Measurements from ENCODE around the gene UPK2. TPM values are rescaled to one million over a fixed set of nuclear protein-coding genes. Genes with fewer than 3 reads are reported as not detected.

Gene UPK2
- polyA plus RNA-seq, 3 donors, result not detected

DNA sequence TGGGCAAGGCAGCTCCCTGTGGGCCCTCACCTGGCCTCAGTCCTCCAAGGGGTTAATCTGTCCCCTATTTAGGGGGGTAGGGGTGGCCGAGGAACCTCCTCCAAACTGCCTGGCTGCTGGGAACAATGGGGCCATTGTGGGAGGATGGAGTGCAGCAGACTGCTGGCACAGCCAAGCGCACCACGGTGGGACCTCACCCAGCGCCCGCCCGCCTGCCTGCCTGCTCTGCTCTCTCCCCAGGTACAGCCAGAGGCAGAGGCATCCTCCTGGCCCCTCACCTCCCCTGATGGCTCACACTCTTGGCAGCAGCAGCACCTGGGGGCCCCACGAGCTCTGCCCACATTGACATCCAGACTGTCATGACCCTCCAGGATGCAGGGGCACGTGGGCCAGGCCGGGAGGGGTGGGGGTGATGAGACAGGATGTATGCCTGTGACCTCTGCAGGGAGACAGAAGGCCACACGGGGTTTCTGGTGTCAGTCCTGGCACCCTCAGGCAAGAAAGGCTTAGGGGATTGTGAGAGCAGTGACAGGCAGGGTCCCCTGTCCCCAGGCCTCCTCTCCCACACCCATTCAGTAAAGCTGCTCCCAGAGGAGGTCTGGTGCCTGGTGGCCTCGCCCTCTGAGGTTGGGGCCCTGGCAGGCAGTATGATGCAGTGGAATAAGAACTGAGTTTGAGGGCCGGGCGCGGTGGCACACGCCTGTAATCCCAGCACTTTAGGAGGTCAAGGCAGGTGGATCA is 41.8 kb upstream of the UPK2 start:
- Histone ChIP-seq H3K27ac (ENCODE audit: low read depth in 1 of 2, low read length in 2 of 2) (peak overlapping the region; percentile 79 to 80), H3K27me3 (ENCODE audit: control insufficient read depth in 2 of 2, insufficient read depth in 2 of 2, low read length in 2 of 2) (no peaks in the 10 kb centered on the region), H3K79me2 (ENCODE audit: insufficient read depth, low read length) (peaks cover 60% of the 10 kb centered on the region), H4K20me1 (ENCODE audit: insufficient read depth, low read length) (peaks cover 79% of the 10 kb centered on the region), H3K4me2 (replicated peaks; ENCODE audit: extremely low read depth, low read length, poor library complexity, severe bottlenecking) (no peak overlapping the region), H3K9ac (ENCODE audit: insufficient read depth, low read length, poor library complexity, severe bottlenecking) (no peak overlapping the region), H3K4me3 (replicated peaks in 1 of 3; ENCODE audit: low read depth in 2 of 3, low read length in 3 of 3) (peak overlapping the region in 1 of 3 experiments; percentile 12), H2AFZ (ENCODE audit: insufficient read depth, low read depth, low read length, poor library complexity, severe bottlenecking) (no peak overlapping the region), H3K4me1 (ENCODE audit: control insufficient read depth in 1 of 2, insufficient read depth in 2 of 2, low read length in 2 of 2) (peaks cover 88 to 94% of the 10 kb centered on the region in 2 donors), H3K36me3 (replicated peaks in 1 of 2; ENCODE audit: control insufficient read depth in 1 of 2, insufficient read depth in 2 of 2, low read length in 2 of 2) (no peaks in the 10 kb centered on the region), H3K9me3 (replicated peaks in 1 of 2; ENCODE audit: control insufficient read depth in 1 of 2, insufficient read depth in 1 of 2, low read length in 2 of 2) (no peaks in the 10 kb centered on the region)
- Mint-ChIP-seq H3K27ac (peak overlapping the region; percentile 71 to 92 (median 87)), H3K9me3 (peaks cover 0 to 2% (median 0%) of the 10 kb centered on the region in 7 donors), H3K27me3 (ENCODE audit: low read depth in 3 of 3) (peaks cover 6 to 33% (median 15%) of the 10 kb centered on the region in 3 donors), H3K4me1 (peaks cover 85% of the 10 kb centered on the region), H3K4me3 (peak overlapping the region; percentile 48 to 64), H3K36me3 (peaks cover 9 to 21% of the 10 kb centered on the region in 2 donors)
- DNase-seq, result no peak
- WGBS (ENCODE audit: insufficient coverage), result 38% methylated on average over 9 of the region's 15 CpGs
- intact Hi-C loops (cut with micrococcal nuclease), result no loop called here
- TF ChIP-seq, protein P1, sequence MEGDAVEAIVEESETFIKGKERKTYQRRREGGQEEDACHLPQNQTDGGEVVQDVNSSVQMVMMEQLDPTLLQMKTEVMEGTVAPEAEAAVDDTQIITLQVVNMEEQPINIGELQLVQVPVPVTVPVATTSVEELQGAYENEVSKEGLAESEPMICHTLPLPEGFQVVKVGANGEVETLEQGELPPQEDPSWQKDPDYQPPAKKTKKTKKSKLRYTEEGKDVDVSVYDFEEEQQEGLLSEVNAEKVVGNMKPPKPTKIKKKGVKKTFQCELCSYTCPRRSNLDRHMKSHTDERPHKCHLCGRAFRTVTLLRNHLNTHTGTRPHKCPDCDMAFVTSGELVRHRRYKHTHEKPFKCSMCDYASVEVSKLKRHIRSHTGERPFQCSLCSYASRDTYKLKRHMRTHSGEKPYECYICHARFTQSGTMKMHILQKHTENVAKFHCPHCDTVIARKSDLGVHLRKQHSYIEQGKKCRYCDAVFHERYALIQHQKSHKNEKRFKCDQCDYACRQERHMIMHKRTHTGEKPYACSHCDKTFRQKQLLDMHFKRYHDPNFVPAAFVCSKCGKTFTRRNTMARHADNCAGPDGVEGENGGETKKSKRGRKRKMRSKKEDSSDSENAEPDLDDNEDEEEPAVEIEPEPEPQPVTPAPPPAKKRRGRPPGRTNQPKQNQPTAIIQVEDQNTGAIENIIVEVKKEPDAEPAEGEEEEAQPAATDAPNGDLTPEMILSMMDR (IDR thresholded peaks at IDR 0.05), result no peak

DNA sequence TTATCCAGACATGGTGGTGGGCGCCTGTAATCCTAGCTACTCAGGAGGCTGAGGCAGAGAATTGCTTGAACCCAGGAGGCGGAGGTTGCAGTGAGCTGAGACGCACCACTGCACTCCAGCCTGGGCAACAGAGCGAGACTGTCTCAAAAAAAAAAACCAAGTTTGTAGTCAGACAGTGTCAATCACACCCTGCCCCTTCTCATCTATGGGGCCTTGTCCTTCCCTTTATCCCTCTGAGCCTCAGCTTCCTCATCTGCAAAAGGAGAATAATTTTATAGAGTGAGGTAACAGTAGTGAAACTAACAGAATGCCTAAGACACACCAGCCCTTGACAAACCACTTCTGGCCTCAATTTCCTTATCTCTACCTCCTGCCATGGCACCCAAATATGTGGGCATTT is 41.1 kb upstream of the UPK2 start:
- Histone ChIP-seq H3K4me2 (replicated peaks; ENCODE audit: extremely low read depth, low read length, poor library complexity, severe bottlenecking) (peak overlapping the region; percentile 23), H3K79me2 (ENCODE audit: insufficient read depth, low read length) (peaks cover 63% of the 10 kb centered on the region)
- WGBS (ENCODE audit: insufficient coverage), result 62% methylated on average over 4 of the region's 4 CpGs

More for the DNA sequence above, 41.1 kb upstream of the UPK2 start:
- Histone ChIP-seq H3K27me3 (ENCODE audit: control insufficient read depth in 2 of 2, insufficient read depth in 2 of 2, low read length in 2 of 2) (no peaks in the 10 kb centered on the region), H3K4me1 (ENCODE audit: control insufficient read depth in 1 of 2, insufficient read depth in 2 of 2, low read length in 2 of 2) (peaks cover 95 to 100% of the 10 kb centered on the region in 2 donors), H3K9ac (ENCODE audit: insufficient read depth, low read length, poor library complexity, severe bottlenecking) (no peak overlapping the region), H2AFZ (ENCODE audit: insufficient read depth, low read depth, low read length, poor library complexity, severe bottlenecking) (no peak overlapping the region), H3K36me3 (replicated peaks in 1 of 2; ENCODE audit: control insufficient read depth in 1 of 2, insufficient read depth in 2 of 2, low read length in 2 of 2) (no peaks in the 10 kb centered on the region), H3K27ac (ENCODE audit: low read depth in 1 of 2, low read length in 2 of 2) (peak overlapping the region; percentile 79 to 80), H3K9me3 (replicated peaks in 1 of 2; ENCODE audit: control insufficient read depth in 1 of 2, insufficient read depth in 1 of 2, low read length in 2 of 2) (no peaks in the 10 kb centered on the region), H3K4me3 (replicated peaks in 1 of 3; ENCODE audit: low read depth in 2 of 3, low read length in 3 of 3) (peak overlapping the region in 1 of 3 experiments; percentile 41), H4K20me1 (ENCODE audit: insufficient read depth, low read length) (peaks cover 79% of the 10 kb centered on the region)
- Mint-ChIP-seq H3K9me3 (peaks cover 0 to 2% (median 0%) of the 10 kb centered on the region in 7 donors), H3K4me1 (peaks cover 89% of the 10 kb centered on the region), H3K4me3 (peak overlapping the region; percentile 48 to 64), H3K27ac (peak overlapping the region; percentile 71 to 92 (median 88)), H3K27me3 (ENCODE audit: low read depth in 3 of 3) (peaks cover 6 to 32% (median 15%) of the 10 kb centered on the region in 3 donors), H3K36me3 (peaks cover 13 to 24% of the 10 kb centered on the region in 2 donors)
- TF ChIP-seq, protein P1 (IDR thresholded peaks at IDR 0.05), result no peak
- DNase-seq, result peak; percentile 59 to 75 (median 72)
- intact Hi-C loops (cut with micrococcal nuclease), result loop anchor here in 1 of 2 donors (1.0 kb wide), 1 partner anchor 11 kb away; no protein-coding TSS in a partner anchor

Data from CD14-positive monocyte (primary cell).